CD4-positive, alpha-beta T cell treated with Interleukin-4 for 4 hours (primary cell): Measurements from ENCODE around the gene SRGAP3.

ENCODE experiments used
- DNase-seq: peaks from one replicate; pipeline ENCODE4 v3.0.0-alpha.2; 2020

SRGAP3 gene

DNA sequence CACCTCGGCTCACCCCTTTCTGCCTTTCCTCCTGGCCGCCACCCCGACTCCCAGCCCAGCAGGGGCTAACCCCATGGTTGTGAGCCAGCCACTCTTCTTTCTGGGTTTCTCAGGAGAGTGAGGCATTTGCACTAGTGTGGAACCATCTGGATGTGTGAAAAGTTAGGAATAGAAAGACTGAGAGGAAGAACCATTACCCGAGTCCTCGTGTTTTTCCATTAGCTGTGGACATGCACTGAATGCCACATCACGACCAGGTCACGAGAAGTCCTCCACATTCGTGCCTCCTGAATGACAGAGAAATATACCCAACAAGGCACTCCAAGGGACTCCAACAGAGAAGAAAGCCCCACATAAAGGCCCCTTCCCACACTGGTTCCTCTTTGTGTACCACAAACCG lies 268.1 kb downstream of the SRGAP3 start:
- no peak for DNase-seq

DNA sequence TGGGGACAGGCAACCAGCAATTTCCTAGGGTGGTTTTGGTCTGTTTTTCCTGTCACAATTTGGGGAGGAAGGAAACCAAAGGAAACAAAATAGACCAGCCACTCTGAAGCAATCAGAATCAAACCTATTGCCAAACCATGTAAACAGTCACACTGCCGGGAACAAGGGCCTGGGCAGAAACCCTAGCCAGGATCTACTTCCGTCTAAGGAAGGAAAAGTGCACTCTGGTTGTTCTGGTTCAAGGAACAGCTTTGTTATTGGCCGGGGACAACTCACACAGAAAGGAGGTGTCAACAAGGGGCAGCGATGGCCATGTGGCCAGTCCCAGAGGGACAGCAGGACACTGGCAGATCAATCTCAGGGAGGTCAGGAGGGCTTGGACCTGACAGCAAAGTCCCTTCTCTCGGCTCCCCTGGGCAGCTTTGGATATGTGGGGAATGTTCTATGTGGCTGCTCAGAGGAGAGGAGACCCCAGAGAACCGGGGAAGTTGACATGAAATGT lies 268.6 kb downstream of the SRGAP3 start:
- no peak for DNase-seq

DNA sequence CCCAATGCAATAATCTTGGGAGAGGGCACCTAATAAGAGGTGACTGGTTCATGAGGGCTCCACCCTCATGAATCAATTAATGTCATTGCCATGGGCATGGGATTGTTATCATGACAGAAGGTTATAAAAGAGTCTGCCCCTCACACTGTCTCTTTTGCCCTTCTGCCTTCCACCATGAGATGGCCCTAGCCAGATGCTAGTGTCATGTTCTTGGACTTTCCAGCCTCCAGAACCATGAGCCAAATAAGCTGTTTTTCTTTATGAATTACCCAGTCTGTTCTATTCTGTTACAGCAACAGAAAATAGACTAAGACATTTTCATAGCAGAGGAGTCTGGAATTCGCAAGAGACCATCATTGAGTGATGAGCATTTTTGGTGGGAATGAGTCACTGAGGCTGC lies 270.2 kb downstream of the SRGAP3 start:
- no peak for DNase-seq

DNA sequence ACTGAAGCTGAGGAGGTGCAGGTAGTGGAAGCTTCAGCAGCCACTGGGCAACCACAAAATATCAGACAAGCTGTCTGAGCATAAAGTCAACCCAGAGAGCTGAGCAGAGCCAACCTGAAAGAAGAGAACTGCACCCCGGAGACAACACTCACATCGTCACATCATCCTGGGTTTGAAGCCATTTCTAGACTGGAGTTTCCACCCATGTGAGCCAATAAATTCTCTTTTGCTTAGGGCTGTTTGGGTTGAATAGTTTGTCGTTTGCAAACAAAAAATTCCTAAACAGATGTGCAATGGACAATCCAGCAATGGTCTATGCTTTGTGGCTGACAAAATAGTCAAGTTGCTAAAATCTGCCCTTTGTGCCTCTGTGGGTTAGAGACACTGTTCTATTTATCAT lies 270.9 kb downstream of the SRGAP3 start:
- DNase-seq: no peak

DNA sequence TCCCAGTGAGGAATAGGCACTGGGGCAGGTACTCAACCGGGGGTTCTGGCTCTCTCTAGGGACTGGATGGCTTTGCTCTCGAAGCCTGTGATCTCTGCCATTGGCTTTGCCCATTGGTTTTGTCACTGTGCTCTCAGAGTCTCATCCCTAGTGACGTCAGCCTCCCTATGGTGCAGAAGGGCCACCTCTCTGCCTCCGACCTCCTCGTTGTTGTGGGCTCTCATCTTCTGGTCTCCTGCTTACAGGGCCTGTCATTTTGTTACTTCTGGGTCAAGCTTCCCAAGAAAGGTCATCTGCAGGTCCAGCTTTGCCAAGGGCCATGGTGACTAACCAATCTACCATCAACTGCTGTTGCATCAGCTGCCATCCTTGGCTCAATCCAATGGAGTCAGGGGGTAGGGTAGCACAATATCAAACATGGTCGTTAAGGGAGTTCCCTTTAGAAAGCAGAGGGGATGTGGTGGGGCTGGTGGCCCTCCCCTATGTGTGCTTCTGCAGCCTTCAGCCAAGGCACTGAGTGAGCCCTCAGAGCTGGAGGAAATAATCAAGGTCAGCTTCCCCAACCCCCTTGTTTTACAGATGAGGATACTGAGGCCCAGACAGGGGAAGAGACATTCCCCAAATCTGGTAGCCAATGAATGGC lies 272.8 kb downstream of the SRGAP3 start:
- no peak for DNase-seq

DNA sequence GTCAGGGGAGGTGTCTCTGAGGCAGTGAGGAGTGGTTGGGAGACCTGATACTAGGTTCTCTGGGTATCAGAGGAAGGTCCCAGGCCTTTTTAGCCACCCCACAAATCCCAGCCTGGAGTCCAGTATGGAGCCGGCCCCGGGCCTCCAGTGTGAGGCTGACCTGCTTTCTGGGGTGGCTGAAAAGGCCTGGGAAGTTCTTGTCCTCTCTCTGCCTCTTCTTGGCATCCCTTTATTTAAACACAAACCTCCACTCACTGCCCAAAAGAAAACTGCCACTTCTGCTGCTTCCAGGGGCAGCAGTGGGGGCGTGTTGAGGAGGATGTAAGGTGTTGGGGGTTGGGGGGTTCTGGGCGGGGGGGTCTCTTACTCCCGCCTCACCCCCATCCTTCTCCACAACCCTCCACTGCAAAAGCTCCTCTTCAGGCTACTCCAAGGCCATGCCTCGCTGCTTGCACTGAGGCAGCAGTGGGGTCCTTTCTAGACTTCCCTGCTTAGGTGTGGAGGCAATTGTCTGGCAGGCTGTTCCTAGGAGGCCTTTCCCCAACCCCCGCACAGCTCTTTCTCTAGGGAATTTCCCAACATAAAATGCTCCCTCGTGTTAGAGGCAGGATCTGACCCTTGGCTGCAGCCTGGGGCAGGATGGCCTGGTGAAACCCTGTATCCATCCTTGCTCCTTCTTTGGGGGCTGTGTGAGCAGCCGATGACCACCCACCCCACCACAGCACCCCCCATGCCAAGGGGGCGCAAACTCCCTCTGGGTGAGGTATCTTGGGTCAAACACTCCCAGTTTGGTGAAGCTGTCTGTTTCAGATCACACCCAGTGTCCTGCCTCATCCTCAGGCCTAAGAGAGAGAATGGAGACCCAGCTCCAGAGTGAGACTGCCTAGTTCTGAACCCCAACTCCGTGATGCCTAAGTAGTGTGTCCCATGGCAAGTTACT lies 274.1 kb downstream of the SRGAP3 start:
- DNase-seq: no peak

DNA sequence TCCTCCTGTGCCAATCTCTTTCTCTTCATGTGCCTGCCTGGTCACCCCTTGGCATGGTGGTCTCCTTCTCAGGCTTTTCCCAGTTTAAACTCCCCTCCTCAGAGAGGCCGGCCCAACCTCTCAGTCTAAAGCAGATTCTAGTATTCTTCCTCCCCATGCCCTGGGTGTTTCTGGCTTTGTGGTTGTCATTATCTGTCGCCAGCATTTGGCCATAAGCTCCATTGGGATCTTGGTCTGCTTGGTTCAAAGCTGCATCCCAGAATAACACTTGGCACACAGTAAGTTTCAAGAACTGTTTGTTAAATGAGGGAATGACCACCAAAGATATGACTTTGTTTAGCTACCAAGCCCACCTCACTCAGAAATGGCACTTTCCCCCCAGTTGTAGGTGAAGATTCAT lies 275.0 kb downstream of the SRGAP3 start:
- no peak for DNase-seq

DNA sequence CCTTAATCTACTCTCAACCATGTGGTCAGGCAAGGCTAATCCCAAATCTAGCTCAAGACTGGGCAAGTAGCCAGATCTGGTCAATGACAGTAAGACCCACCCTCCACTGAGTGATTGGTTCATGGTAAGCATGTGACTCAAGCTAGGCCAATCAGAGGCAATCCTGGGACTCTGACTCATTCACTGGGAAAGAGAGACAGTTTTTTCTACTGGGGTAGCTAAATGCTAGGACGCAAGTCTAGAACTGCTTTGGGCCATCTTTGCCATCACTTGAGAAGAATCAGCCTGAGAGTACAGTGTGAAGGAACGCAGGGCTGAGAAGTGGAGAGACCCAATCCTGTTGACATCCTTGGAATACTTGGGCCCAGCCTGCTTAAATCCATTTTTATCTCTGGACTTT lies 276.8 kb downstream of the SRGAP3 start:
- no peak for DNase-seq

DNA sequence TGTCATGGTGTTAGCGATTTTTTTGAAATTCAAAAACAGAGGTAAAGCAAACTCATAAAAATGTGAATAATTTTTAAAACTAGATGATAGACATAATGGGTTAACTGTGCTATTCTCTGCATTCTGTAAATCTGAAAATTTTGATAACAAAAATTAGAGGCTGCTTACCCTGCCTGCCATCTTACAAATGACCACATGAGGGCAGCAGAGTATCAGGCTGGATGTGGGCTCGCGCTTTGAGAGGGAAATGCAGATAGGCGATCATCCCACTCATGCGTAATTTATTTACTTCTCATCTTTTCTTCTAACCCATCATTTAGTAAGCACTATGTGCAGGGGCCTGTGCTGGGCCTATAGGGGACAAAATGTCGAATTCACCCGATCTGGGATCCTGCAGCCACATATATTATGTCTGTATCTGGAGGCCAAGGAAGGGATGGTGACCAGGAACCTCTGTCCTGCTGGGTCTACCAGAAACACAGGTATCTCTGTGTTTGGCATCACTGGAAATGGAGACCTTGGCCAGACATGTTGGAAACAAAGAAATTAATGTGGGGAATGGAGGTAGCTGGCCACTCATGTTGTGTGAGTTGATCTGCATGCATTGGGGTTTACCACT lies 278.4 kb downstream of the SRGAP3 start:
- peak; percentile 73 for DNase-seq

DNA sequence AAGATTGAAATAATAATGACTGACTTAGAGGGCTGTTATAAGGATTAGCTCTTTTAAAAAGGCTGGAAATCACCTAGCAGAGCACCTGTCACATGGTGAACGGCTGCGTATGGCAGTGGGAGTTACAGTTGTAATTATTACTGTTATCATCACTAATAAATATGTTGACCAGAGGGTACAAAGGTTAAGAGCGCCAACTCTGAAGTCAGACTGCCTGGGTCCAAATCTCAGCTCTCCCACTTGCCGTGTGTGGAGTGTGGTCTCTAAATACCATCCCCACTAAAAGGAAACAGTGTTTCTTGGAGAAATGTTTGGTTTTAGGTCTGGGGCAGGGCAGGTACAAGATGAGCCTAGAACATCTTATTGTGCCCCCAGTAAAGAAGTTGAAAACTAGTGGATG lies 280.2 kb downstream of the SRGAP3 start:
- no peak for DNase-seq

DNA sequence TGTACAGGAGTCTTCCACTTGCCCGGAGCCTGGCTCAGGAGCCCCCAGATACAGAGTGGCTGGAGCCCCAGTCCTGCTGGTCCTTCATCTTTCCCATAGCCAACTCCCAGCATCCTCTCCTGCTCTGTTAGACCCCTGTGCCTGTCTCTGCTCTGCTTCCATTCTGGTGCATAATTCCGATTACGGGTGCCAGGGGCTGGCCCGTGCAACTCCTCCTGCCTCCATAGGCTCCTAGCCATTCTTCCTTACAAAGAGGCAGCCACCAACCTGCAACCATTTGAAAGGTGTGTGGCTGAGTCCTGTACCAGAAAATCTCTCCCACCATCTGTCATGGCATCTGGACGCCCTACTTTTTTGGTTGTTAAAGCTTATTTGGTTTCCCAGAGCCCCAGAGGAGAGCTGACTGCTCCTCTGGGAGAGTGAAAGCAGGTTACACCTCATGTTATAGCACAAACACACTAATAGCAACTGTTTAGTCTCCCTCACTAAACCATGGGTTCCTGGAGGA lies 281.0 kb downstream of the SRGAP3 start:
- no peak for DNase-seq

DNA sequence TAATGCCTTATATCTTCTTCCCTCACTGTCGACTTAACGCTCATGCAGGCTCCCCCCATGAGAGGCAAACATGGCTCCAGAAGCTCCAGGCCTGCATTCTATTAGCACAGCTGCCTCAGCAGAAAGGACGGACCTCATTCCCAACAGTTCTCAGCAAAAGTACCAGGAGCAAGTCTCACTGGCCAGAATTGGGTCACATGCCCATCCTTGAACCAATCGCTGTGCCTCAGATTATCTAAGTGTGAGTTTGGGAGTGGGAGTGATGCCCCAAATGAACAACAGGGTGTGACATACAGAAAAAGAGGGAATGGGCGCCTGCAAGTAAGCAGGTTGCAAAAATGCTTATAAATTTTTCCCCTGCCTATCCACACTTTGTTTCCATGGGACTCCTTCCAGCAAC lies 281.9 kb downstream of the SRGAP3 start:
- no peak for DNase-seq

DNA sequence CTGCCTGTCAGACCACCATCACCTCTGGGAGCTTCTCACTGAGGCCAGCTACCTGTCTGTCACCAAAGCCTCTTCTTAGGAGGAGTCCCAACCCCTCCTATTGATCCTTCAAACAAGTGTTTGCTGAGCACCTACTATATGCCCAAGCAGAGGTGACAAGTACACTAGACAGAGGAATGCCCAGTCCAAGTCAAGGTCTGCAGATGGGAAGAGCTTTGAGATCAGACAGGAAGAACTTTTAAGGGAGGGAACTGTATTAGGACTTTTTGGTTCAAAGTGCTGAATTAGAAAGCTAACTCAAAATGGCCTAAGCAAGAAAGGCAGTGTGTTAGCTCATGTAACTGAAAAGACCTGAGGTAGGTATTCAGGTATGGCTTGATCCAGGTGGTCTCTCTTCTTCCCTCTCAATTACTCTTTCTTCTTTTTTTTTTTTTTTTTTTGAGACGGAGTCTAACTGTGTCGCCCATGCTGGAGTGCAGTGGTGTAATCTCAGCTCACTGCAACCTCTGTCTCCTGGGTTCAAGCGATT lies 282.6 kb downstream of the SRGAP3 start:
- no peak for DNase-seq

DNA sequence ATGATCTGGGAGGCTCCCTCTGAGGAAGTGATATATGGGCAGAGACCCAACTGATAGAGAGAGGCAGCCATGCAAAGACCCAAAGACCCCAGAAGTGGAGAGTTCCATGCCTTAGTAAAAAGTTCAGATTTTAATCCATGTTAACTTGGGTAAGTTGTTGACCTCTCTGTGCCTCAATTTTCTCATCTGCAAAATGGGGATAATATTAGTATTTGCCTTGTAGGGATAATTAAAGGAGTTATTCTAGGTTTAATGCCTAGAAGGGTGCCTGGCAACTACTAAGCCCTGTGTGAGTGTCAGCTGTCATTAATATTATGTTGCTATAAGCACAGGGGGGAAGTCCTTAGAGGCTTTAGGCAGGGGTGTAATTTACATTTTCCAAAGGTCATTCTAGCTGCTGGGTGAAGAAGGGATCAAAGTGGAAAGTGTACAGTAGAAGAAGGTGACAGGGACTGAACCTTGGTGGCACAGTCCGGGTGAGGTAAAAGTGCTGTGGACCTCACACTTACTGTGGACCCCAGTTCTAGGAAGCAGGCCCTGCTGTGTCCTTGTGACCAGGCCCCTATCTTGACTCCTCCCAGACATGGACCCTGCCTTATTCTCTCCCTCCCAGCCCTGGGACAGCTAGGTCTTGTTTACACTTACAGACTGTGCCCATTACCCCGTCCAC lies 283.2 kb downstream of the SRGAP3 start:
- no peak for DNase-seq

DNA sequence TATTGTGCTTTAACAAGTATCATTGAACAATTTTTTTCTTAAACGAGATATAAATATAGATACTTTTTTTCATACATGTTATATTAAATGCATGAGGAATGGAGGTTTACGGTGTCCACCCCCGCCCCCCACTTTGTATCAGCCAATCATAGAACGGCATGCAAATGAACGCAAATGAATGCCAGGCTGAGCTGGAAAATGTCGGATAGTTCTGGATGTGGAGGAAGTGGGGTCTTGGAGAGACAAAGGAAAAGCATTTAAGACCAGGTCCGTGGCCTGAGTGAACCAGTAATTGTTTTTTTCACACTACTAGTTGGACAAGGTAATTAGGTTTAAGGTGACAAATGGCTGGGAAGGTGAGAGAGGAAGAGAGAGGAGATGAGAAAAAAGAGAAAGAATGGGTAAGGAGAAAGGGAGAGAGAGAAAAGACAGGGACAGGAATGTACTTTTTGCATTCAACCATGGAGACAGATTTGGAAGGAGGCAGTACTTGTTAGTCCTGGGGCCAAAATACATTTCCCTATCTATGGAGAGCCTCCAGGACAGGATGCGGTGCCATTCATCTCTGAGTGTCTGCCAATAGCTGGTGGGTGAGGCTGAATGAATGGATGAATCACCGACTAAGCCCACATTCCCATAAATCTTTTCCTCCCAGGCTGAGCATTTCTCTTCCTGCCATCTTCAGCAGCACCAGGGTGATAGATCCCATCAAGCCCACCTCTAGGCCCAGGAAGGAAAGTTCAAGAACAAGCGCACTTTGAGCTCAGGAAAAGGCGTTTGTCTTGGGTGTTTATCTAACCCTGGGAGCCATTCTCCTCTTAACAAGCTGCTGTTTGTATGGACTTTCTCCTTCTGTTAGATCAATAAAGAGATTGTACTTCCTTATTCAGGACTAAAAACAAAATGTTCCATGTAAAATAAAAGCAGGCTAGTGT lies 284.7 kb downstream of the SRGAP3 start:
- DNase-seq: no peak

DNA sequence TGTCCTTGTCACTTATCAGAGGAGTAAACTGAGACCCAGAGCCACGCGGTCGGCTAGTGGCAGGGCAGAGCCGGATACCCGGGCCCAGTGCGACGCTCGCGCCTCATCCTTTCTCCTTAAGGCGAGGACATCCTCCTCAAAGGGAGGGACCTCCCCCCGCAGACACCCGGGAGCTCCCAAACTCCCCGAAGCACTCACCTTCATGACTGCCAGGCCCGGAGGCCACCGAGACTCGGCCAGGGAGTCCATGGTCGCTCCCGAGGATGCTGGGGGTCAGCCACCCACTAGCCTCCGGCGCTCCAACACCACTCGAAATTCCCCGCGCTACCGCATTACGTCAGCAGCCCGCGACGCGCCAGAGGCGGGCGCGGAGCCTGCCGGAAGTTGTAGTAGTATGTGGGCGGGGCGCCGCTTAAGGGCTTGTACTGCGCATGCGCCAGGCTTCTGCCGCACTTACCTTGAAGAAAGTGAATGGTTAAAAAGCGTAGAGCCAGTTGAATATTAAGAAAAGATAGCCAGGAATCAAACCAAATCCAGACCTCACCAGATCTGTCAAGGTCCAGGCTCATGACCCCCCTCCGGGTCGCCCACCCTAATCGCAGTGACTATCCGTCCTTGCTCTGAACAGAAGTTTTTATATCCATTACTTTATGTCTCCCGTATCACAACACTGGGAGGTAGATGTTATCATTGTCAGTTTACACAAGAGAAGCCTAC lies 286.2 kb downstream of the SRGAP3 start, which contains the start of gene RAD18:
RAD18 (minus strand) TSS at position 336 of the 717 bp plus-strand sequence; CDS start at position 249, 87 bp downstream.
- peak; percentile 89 for DNase-seq

DNA sequence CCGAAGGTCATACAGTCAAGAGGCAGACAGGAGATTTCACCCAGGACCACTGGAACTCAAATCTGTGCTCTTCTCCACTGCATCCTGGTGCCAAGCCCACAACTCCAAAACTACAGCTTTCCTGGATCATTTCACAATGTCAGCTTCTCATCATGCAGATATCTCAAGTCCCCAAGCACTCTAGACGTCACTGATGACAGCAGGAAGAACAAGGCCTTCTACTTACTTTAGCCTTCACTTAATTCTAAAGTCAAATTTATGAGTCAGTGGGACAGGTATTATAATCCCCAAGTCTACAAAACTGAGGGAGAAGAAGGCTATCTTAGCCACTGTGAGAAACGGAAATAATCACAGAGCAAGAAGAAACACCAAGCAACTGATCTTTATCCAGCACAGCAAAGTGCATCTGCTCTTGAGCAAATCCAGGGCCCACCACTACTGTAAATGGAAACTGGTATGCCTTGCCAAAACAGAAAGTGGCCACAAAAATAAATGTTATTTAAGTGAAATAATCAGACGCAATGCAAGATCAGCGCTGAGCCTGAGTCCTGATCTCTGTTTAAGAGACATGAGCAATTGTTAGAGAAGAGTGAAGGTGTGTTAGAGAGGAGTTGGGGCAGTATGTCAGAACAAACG lies 287.1 kb downstream of the SRGAP3 start:
- no peak for DNase-seq

DNA sequence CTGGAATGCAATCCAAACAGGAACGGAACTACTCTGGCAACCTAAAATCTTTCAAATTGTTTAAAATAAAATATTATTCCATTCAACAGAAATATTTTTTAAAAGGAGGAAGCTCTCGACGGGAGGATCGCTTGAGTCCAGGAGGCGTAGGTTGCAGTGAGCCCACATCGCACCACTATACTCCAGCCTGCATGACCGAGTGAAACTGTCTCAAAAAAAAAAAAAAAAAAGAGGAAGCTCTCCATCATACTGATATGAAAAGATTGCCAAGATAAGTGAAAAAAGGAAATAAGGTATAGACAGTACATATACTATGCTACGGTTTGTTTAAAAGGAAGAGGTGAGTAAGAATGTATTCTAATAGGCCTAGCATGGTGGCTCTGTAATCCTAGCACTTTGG lies 289.8 kb downstream of the SRGAP3 start:
- no peak for DNase-seq

DNA sequence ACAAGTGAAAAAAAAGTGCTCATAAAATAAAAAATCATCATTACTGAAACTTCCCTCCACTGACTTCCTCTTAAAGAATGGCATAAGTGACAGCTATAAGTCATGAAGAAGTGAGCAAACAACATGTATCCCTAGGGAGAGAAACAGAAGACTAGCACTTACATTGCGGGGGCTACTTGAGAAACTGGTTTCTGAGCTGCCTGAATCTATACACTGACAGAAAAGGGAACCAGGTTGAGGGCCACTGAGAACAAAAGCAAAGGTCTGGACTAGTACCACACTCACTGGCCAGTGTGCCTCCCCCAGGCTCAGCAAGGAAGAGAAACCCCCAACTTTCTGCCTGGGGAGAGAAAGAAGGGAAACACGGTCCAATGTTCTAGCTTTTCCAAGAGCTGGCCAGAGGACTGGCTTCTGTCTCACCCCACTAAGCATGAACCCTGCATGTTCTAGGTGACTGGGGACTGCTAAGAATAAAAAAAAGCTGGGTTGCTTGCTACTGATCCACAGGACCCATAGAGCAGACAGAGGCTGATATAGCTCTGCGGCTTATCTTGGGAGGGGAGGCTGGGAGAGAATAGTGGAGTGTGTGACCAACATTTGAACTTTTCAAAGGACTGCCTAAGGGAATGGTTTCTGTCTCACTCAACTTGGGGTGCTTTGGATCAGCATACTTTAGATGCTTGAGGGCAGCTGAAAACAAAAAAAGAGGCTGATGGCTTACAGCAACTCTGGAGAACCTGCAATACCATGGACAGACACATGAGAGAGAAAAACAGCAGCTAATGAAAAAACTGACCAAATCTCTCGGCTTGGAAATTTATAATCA lies 294.3 kb downstream of the SRGAP3 start:
- DNase-seq: no peak
